SK-N-SH (cell line): ENCODE results near the gene STRN.
"Not testable (repeated sequence)": the region's sequence is repeated elsewhere in the genome, so short reads cannot be mapped to it uniquely, and the experiment has no call there.

Experiments used
- REST ChIP-seq: IDR thresholded peaks from 2 replicates; pipeline ENCODE4 v1.6.1; 2012; ENCODE audit warnings: mild to moderate bottlenecking, low read depth, low read length, moderate library complexity
- SIN3A ChIP-seq: IDR thresholded peaks from 2 replicates; pipeline ENCODE4 v1.6.1; 2012; ENCODE audit warnings: low read depth, mild to moderate bottlenecking, low read length, moderate library complexity, borderline replicate concordance
- TAF1 ChIP-seq: IDR thresholded peaks from 2 replicates; pipeline ENCODE4 v1.6.1; 2012; ENCODE audit warnings: low read depth, mild to moderate bottlenecking, low read length, moderate library complexity, borderline replicate concordance

DNA sequence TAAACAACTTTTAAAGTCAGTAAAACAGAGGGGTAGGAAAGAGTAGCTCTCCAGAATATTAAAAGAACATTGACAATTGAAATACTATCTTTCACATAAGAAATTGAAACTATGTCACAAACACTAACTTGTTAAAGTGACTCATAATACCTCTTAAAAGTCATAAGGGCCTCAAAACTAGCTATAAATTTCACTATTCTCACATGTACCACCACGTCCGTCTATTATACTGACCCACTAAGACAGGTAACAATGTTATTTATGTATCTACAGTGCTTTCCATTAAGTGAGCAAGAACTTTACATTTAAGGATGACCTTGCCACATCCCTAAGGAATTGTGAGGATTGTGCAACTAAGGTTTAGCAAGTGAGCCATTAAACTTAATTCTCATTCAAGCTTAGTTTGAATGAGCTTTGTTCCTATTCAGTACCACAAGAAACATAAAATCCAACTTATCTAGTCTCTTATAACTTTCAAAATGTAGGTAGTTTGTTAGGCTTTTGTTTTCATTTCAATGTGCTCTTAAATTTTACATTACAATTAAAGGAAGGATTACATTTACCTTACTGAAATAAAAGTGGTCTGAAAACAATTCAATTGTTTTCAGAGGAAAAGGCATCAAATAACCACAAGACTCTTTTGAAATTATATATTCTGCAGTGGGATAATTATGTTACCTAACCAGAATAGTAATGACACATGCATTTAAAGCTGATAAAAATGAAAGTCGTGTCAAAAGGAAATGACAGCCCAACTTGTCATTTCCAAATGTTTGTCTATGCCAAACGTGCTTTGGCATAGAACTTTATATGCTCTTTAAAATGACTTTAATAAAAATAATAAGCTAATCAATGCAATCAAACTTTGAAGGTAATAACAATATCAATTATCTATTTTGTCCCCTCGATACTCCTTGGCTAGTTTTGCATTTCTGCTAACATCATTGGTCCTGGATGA is 39.9 kb downstream of the STRN start:
- not testable (repeated sequence) for TF ChIP-seq SIN3A, REST, TAF1
